Activated CD8-positive, alpha-beta memory T cell treated with anti-CD3 and anti-CD28 coated beads, Interleukin-2, amount 50 U/mL, for 1 hour (primary cell): Measurements from ENCODE around the gene GRM8.
"Not testable (repeated sequence)": the region's sequence is repeated elsewhere in the genome, so short reads cannot be mapped to it uniquely, and the experiment has no call there.

Experiments used
- DNase-seq: peaks from one replicate; pipeline ENCODE4 v3.0.0-alpha.2; 2020; ENCODE audit errors: extremely low read depth

Gene GRM8

DNA sequence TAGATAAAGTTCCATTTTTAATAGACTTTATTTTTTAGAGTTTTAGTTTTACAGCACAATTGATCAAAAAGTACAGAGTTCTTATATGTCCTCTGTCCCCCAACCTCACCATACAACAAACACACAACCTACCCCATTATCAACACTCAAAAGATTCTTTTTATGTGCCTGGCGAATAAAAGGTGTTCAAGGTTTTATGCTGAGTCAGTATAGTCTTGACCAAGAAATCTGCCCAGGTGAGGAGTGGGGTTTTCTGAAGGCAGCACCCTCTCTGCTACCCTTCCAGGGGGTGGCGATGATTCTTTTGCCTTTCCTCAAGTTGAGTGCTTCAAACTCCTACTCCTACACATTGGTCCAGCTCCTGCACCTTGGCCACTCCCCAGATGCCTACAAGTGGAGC, 222.9 kb downstream of the GRM8 start:
- no peak for DNase-seq

DNA sequence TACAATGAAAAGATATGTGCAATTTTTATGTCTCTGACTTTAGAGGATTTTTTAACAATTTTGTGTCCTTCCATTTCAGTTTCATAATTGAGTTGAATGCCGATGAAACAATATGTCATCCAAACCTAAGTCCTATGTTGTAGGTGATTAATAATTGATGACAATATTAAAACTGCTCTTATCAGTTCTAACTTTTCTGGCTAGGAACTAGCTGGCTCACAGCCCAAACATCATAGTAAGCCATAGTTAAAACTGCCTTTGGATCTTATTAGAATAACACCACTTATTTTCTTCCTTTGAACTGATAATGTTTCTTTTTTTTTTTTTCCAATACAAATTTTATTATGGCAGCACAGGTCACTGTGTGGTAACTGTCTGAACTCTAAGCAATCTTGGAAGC, 230.9 kb downstream of the GRM8 start:
- DNase-seq = no peak

- DNase-seq = no peak
These were observed 231.6 kb downstream of the GRM8 start for GRCh38 chr7:127021019-127021738.

- no peak for DNase-seq
These were observed 233.9 kb downstream of the GRM8 start for GRCh38 chr7:127018889-127019288.

DNA sequence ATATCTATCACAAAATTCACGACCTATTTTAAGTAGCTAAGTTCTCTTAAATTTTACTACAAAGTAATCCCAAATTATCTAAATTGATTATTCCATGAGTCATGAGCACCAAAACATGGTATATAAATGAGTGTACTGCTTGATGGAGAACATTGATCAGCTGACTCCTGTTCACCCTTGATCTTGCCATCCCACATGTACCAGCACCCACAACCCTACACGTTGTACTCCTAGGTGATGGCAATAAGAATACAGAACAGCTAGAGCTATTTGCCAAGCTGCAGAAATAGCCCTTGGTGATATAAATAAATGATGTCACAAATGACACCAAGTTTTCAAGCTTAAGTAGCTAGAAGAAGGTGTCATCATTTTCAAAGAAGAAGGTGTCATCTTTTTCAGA, 235.5 kb downstream of the GRM8 start:
- DNase-seq = no peak

DNA sequence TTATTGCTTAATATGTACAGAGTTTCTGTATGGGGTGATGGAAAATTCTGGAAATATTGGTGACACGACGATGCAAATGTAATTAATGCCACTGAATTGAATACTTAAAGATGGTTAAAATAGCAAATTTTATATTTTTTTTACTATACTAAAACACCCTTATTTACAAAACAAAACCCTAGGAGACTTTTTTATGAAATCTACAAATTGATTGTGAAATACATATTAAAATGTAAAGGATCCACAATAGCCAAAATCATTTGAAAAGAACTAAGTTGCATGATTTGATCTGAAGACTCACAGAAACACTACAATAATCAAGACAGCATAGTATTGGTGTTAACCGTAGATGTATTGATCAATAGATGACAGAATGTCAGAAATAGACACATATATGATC, 252.0 kb downstream of the GRM8 start:
- DNase-seq = no peak

DNA sequence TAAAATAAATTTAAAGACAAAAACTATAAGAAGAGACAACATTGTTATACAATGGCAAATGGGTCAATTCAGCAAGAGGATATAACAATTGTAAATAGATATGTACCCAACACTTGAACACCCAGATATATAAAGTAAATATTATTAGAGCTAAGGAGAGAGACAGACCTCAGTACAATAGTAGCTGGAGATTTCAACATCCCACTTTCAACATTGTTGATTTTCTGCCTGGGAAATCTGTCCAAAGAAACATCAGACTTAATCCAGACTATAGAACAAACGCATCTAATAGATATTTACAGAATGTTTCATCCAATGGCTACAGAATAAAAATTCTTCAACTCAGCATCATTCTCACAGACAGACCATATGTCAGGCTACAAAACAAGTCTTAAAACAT, 256.1 kb downstream of the GRM8 start:
- DNase-seq = no peak

DNA sequence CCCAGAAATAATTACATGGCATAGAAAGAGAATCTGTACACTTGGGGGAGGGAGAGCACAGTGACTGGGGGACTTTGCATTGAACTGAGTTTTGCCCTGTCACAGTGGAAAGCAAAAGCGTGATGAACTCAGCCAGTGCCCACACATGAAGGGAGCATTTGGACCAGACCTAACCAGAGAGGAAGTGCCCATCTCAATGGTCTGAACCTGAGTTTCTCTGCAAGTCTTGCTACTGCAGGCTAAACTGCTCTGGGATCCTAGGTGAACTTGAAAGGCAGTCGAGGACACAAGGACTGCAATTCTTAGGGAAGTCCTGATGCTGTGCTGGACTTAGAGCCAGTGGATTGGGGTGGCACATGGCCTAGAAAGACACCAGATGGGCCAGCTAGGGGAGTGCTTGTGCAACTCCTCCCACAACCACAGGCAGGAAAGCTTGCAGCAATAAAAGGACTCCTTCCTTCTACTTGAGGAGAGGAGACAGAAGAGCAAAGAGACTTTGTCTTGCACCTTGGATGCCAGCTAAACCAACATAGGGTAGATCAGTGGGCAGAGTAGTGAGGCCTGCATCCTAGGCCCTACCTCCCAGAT, 259.0 kb downstream of the GRM8 start:
- no peak for DNase-seq

- DNase-seq = no peak
These were observed 264.7 kb downstream of the GRM8 start for GRCh38 chr7:126988022-126988421.

DNA sequence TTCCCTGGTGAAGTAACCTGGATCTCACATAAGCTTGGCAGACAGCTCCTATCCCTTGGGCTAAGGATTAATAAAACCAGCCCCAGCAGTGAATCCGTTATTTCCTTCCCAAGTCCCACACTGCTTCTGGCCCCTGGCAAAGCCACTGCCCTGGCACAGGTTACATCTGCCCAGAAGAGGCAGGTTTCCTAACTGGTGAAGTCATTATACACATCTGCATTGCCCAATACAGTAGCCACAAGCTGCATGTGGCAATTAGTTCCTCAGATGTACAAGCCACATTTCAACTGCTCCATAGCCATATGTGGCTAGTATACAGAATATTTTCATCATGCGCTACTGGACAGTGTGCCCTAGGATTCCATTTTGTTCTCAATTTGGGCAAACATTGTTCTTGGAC, 273.0 kb downstream of the GRM8 start:
- DNase-seq = no peak

DNA sequence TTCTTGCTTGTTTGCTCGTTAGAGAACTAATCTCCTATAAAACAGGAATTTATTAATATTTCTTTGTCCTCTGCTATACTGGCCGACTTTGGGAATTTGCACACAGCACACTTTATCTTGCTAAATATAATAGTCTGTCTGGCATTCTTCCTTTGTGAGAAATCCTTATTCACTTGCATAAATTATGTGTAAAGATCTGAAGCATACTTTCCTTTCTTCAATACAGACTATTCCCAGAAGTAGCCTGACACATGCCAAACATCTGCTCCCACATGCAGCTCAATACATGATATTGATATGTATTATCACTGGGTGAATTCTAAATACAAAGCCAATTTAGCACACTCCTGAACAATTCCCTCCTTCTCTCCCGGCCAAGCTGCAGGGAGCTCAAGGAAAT, 273.9 kb downstream of the GRM8 start:
- no peak for DNase-seq

DNA sequence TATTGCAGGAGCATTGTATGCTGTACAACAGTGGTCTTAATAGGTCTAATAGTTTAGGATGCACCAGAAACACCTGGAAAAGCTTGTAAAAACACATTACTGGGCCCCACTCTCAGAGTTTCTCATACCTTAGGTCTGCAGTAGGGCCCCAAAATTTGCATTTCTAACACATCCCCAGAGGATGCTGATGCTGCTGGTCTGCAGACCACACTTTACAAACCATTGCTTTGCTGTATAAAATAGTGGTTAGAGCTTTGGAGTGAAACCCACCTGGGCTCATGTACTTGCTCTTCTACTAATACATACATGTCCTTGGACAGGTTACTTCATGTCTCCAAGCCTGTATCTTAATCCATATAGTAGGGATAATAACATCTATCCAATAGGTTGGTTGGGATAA, 279.7 kb downstream of the GRM8 start:
- DNase-seq = no peak

DNA sequence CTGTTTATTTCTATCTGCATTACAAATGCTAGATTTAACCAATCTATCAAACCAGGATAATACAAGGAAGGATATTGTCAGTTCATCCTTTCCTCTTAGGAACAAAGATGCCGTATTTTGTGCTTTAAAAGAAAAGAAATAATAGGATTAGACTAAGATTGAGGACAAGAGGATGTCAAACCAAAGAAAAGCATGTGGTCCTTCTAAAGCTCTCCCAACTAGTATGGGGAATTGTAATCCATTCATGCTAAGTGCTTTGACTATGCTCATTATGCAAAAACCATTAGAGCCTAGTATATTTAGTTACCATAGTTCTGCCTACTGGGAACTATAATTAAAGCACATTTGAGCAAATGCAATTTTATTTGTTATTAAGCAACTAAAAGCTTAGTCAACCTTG, 280.2 kb downstream of the GRM8 start:
- DNase-seq = no peak

DNA sequence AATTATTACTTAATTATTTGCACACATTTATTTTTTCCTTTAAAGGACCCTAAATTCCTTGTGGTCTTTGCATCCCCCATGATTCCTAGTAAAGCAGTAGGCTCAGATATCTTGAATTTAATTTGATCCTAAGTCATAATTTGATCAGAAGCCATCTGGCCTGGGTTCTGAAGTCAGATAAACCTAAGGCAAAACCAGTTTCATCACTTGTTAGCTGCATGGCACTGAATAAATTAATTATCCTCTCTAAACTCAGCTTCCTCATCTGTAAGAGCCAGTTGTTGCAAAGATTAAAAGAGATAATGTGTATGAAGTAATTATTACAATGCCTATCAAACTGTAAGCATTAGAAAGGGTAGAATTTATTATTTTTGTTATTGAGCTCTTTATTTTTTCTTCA, 293.1 kb downstream of the GRM8 start:
- DNase-seq = no peak

- no peak for DNase-seq
These were observed 294.4 kb downstream of the GRM8 start for GRCh38 chr7:126958367-126958766.

- no peak for DNase-seq
These were observed 295.3 kb downstream of the GRM8 start for GRCh38 chr7:126957443-126957842.

- DNase-seq = no peak
These were observed 299.3 kb downstream of the GRM8 start for GRCh38 chr7:126953461-126953860.

DNA sequence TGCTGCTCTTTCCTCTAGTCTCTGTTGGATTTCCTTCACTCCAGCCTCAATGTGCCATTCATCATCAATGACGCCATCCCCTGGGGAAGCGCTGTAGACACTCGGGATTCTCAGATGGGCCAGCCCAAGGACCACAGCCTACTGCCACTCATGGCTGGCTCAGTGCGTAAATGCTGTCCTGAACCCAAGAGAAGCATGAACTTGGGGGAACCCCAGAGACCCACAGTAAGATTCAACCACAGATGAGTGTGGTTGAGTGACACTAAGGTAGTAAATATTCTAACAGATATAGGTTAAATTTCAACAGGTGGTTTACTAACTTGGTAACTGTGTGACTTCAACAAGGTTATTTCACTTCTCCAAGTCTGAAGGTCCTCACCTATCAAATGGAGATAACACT, 304.1 kb downstream of the GRM8 start:
- DNase-seq = no peak

- DNase-seq = no peak
These were observed 311.9 kb downstream of the GRM8 start for GRCh38 chr7:126940723-126941307.

DNA sequence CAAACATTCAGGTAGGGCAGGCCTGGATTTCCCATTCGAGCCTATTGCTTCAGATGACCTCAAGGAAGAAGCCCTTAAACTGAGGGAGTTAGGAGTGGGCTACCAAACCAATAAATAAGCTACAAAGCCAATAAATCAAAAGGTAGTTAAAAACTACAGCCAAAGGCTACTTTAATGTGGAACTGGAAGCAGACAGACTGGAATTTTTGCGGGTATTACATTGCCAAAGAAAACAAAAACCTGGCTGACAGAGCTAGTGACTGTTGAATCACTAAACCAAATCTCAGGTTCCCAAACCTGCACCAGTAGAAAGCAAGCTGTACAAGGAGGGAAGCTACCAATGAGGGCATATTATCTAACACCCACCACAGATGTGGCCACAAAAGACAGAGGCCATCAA, 315.6 kb downstream of the GRM8 start:
- no peak for DNase-seq

GRCh38 chr7:126931581-126931980, 321.2 kb downstream of the GRM8 start:
- DNase-seq = no peak

DNA sequence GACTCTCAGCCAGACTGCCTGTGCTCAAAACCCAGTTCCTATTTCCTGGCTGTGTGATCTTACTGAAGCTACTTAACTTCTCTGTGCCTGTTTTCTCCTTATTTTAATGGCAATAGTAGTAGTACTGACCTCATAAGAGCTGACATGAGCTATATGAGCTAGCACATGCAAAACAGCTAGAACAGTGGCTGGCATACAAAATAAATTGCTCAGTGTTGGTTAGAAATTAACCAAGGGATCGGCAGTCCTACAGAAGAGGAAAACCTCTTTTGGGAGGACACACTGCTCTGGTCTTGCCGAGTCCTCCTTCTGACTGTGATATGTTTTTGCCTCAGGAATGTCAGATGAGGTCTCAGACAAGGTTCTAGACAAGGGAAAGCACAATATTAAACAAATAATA, 322.6 kb downstream of the GRM8 start:
- no peak for DNase-seq

GRCh38 chr7:126924477-126924876, 328.3 kb downstream of the GRM8 start:
- no peak for DNase-seq

- not testable (repeated sequence) for DNase-seq
These were observed 341.1 kb downstream of the GRM8 start for GRCh38 chr7:126911627-126912026.
